Lower leg skin (tissue), 3 donors: ENCODE measurements around the gene PTPN5.

Experiments used
- POLR2A ChIP-seq, 2 donors: fragments of 450-650 bp; IDR thresholded peaks; one replicate each; pipeline ENCODE4 v1.6.1; 2016 to 2017; ENCODE audit warnings: antibody characterized with exemption in 2 of 2, mild to moderate bottlenecking in 1 of 2, moderate library complexity in 1 of 2
- TF ChIP-seq, protein P1 (sequence below), 3 donors: fragments of 450-650 bp; IDR thresholded peaks; one replicate each; pipeline ENCODE4 v1.5.1; 2016; ENCODE audit warnings: antibody characterized with exemption in 3 of 3, mild to moderate bottlenecking in 3 of 3, moderate library complexity in 2 of 3

DNA sequence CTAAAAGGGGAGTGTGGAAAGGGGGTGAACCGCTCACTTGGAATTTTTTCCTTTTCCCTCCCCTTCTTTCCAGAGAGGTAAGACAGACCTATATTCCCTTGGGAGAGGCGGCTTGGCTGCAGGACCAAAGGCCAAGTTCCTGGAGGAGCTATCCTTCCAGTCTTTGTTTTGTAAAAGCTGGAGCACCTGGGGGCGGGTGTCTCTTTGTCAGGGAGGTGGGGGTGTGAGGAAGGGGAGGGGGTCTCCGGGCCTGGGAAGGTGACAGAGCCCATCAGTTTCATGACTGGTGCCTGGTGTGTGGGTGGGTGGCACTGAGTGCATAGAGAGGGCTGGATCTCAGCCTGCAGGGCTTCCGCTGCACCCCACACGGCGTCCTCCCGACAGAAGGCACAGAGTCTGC, 18.5 kb downstream of the PTPN5 start:
- TF ChIP-seq POLR2A (IDR thresholded peaks at IDR 0.05) = no peak
- TF ChIP-seq, protein P1, sequence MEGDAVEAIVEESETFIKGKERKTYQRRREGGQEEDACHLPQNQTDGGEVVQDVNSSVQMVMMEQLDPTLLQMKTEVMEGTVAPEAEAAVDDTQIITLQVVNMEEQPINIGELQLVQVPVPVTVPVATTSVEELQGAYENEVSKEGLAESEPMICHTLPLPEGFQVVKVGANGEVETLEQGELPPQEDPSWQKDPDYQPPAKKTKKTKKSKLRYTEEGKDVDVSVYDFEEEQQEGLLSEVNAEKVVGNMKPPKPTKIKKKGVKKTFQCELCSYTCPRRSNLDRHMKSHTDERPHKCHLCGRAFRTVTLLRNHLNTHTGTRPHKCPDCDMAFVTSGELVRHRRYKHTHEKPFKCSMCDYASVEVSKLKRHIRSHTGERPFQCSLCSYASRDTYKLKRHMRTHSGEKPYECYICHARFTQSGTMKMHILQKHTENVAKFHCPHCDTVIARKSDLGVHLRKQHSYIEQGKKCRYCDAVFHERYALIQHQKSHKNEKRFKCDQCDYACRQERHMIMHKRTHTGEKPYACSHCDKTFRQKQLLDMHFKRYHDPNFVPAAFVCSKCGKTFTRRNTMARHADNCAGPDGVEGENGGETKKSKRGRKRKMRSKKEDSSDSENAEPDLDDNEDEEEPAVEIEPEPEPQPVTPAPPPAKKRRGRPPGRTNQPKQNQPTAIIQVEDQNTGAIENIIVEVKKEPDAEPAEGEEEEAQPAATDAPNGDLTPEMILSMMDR (IDR thresholded peaks at IDR 0.05) = no peak
